ENCODE data around the gene SLC38A10.

The SLC38A10 gene

GRCh38 chr17:81257533-81257932 lies 37.6 kb downstream of the SLC38A10 start:
- Histone ChIP-seq H4K20me1 (ENCODE audit: insufficient read depth, low read length) (no peaks in the 10 kb centered on the region), H2AFZ (ENCODE audit: low read length) (no peak overlapping the region), H3K36me3 (ENCODE audit: insufficient read depth, low read length) (peaks cover 25% of the 10 kb centered on the region), H3K27ac (ENCODE audit: low read depth, low read length, poor library complexity, severe bottlenecking) (no peak overlapping the region), H3K4me3 (ENCODE audit: low read depth, low read length, poor library complexity, severe bottlenecking) (no peak overlapping the region), H3K4me1 (ENCODE audit: insufficient read depth, low read length, severe bottlenecking) (peaks cover 8% of the 10 kb centered on the region), H3K9me3 (ENCODE audit: low read length) (no peaks in the 10 kb centered on the region), H3K27me3 (ENCODE audit: insufficient read depth, low read length) (no peaks in the 10 kb centered on the region), H3F3A (ENCODE audit: insufficient read depth, low read length) (no peaks in the 10 kb centered on the region), H3K79me2 (ENCODE audit: insufficient read depth, low read length) (no peaks in the 10 kb centered on the region), H3K9ac (ENCODE audit: low read length) (no peak overlapping the region), H3K9me2 (ENCODE audit: low read depth, low read length) (no peaks in the 10 kb centered on the region), H3K4me2 (ENCODE audit: low read length) (no peak overlapping the region)
- TF ChIP-seq, protein P1, sequence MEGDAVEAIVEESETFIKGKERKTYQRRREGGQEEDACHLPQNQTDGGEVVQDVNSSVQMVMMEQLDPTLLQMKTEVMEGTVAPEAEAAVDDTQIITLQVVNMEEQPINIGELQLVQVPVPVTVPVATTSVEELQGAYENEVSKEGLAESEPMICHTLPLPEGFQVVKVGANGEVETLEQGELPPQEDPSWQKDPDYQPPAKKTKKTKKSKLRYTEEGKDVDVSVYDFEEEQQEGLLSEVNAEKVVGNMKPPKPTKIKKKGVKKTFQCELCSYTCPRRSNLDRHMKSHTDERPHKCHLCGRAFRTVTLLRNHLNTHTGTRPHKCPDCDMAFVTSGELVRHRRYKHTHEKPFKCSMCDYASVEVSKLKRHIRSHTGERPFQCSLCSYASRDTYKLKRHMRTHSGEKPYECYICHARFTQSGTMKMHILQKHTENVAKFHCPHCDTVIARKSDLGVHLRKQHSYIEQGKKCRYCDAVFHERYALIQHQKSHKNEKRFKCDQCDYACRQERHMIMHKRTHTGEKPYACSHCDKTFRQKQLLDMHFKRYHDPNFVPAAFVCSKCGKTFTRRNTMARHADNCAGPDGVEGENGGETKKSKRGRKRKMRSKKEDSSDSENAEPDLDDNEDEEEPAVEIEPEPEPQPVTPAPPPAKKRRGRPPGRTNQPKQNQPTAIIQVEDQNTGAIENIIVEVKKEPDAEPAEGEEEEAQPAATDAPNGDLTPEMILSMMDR (IDR thresholded peaks at IDR 0.05; ENCODE audit: low read length) = no peak
- TF ChIP-seq EZH2 (IDR thresholded peaks at IDR 0.05; ENCODE audit: borderline replicate concordance, low read length) = no peak

GRCh38 chr17:81256616-81257015 lies 38.5 kb downstream of the SLC38A10 start:
- H3K9ac ChIP-seq (ENCODE audit: low read length) = no peak overlapping the region
- no peaks in the 10 kb centered on the region for H3K27me3 ChIP-seq (ENCODE audit: insufficient read depth, low read length)
- no peak overlapping the region for H3K4me2 ChIP-seq (ENCODE audit: low read length)
- no peak overlapping the region for H3K4me3 ChIP-seq (ENCODE audit: low read depth, low read length, poor library complexity, severe bottlenecking)
- no peaks in the 10 kb centered on the region for H4K20me1 ChIP-seq (ENCODE audit: insufficient read depth, low read length)
- no peaks in the 10 kb centered on the region for H3K79me2 ChIP-seq (ENCODE audit: insufficient read depth, low read length)
- no peaks in the 10 kb centered on the region for H3K9me2 ChIP-seq (ENCODE audit: low read depth, low read length)
- H2AFZ ChIP-seq (ENCODE audit: low read length) = no peak overlapping the region
- peaks cover 17% of the 10 kb centered on the region for H3K4me1 ChIP-seq (ENCODE audit: insufficient read depth, low read length, severe bottlenecking)
- H3K9me3 ChIP-seq (ENCODE audit: low read length) = no peaks in the 10 kb centered on the region
- TF ChIP-seq EZH2 (IDR thresholded peaks at IDR 0.05; ENCODE audit: borderline replicate concordance, low read length) = no peak
- TF ChIP-seq, protein P1 (IDR thresholded peaks at IDR 0.05; ENCODE audit: low read length) = no peak
- no peak overlapping the region for H3K27ac ChIP-seq (ENCODE audit: low read depth, low read length, poor library complexity, severe bottlenecking)
- H3K36me3 ChIP-seq (ENCODE audit: insufficient read depth, low read length) = peaks cover 23% of the 10 kb centered on the region
- no peaks in the 10 kb centered on the region for H3F3A ChIP-seq (ENCODE audit: insufficient read depth, low read length)

- H3K4me2 ChIP-seq (ENCODE audit: low read length) = no peak overlapping the region
These were observed 40.0 kb downstream of the SLC38A10 start for GRCh38 chr17:81254955-81255717.

More at GRCh38 chr17:81254955-81255717, 40.0 kb downstream of the SLC38A10 start:
- peaks cover 32% of the 10 kb centered on the region for H3K4me1 ChIP-seq (ENCODE audit: insufficient read depth, low read length, severe bottlenecking)
- no peaks in the 10 kb centered on the region for H3K9me2 ChIP-seq (ENCODE audit: low read depth, low read length)
- no peaks in the 10 kb centered on the region for H3K9me3 ChIP-seq (ENCODE audit: low read length)
- H3K79me2 ChIP-seq (ENCODE audit: insufficient read depth, low read length) = no peaks in the 10 kb centered on the region
- no peaks in the 10 kb centered on the region for H3K27me3 ChIP-seq (ENCODE audit: insufficient read depth, low read length)
- no peak overlapping the region for H3K9ac ChIP-seq (ENCODE audit: low read length)
- H2AFZ ChIP-seq (ENCODE audit: low read length) = no peak overlapping the region
- no peak overlapping the region for H3K27ac ChIP-seq (ENCODE audit: low read depth, low read length, poor library complexity, severe bottlenecking)
- peaks cover 9% of the 10 kb centered on the region; the same call in 1 of the 2 replicates for H3F3A ChIP-seq (ENCODE audit: insufficient read depth, low read length)
- H4K20me1 ChIP-seq (ENCODE audit: insufficient read depth, low read length) = no peaks in the 10 kb centered on the region
- H3K36me3 ChIP-seq (ENCODE audit: insufficient read depth, low read length) = peaks cover 14% of the 10 kb centered on the region
- no peak overlapping the region for H3K4me3 ChIP-seq (ENCODE audit: low read depth, low read length, poor library complexity, severe bottlenecking)
- TF ChIP-seq, protein P1 (IDR thresholded peaks at IDR 0.05; ENCODE audit: low read length) = peak; percentile 16; the same call in 1 of the 2 replicates
- TF ChIP-seq EZH2 (IDR thresholded peaks at IDR 0.05; ENCODE audit: borderline replicate concordance, low read length) = no peak

Measured in OCI-LY1 (cell line).